ENCODE measurements around the gene STBD1. TPM values are rescaled to one million over a fixed set of nuclear protein-coding genes. Genes with fewer than 3 reads are reported as not detected.

The STBD1 gene
- total RNA-seq, 1 experiment from 2014 or later: 4.9 TPM

DNA sequence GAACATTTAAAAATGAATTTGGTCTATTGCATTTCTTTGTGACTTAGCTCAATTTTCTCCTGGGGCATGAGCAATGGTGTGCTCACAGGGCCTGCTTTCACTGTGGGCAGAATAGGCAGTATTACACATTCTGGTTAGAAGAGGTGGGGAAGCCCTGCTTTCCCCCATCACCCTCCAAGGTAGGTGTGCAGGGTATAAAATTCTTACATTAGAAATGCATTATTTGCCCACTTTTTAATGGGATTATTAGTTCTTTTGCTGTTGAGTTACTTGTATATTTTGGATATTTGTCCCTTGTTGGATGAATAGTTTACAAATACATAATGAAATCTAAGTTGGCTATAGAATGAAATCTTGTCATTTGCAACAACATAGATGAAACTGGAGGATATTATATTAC, 8.3 kb upstream of the STBD1 start:
- ATAC-seq (no peak), DNase-seq (ENCODE audit: low read depth, low spot score) (no peak)
- in situ Hi-C loops (cut with HindIII; ENCODE audit: low pct_unique_long_range_greater_than_20kb, low sequenced_read_pairs): no loop called here
- no peak overlapping the region for H3K27ac ChIP-seq (ENCODE audit: low read length)
- no peak overlapping the region for H3K4me3 ChIP-seq (ENCODE audit: low read depth in 2 of 2, low read length in 2 of 2)
- ChIA-PET CTCF (no interaction called here), POLR2A (no interaction called here)
- intact Hi-C loops (cut with micrococcal nuclease; ENCODE audit: unreplicated experiment): no loop called here
- peaks cover 17% of the 10 kb centered on the region for H3K4me1 ChIP-seq (ENCODE audit: control insufficient read depth, insufficient read depth, low read length)
- BruUV-seq (replicated peaks): no TSS peak
- no peaks in the 10 kb centered on the region for H3K27me3 ChIP-seq (ENCODE audit: control insufficient read depth, insufficient read depth, low read length)
- TF ChIP-seq POLR2AphosphoS5 (IDR thresholded peaks at IDR 0.05; ENCODE audit: low read depth, low read length): no peak
- TF ChIP-seq, protein P1, sequence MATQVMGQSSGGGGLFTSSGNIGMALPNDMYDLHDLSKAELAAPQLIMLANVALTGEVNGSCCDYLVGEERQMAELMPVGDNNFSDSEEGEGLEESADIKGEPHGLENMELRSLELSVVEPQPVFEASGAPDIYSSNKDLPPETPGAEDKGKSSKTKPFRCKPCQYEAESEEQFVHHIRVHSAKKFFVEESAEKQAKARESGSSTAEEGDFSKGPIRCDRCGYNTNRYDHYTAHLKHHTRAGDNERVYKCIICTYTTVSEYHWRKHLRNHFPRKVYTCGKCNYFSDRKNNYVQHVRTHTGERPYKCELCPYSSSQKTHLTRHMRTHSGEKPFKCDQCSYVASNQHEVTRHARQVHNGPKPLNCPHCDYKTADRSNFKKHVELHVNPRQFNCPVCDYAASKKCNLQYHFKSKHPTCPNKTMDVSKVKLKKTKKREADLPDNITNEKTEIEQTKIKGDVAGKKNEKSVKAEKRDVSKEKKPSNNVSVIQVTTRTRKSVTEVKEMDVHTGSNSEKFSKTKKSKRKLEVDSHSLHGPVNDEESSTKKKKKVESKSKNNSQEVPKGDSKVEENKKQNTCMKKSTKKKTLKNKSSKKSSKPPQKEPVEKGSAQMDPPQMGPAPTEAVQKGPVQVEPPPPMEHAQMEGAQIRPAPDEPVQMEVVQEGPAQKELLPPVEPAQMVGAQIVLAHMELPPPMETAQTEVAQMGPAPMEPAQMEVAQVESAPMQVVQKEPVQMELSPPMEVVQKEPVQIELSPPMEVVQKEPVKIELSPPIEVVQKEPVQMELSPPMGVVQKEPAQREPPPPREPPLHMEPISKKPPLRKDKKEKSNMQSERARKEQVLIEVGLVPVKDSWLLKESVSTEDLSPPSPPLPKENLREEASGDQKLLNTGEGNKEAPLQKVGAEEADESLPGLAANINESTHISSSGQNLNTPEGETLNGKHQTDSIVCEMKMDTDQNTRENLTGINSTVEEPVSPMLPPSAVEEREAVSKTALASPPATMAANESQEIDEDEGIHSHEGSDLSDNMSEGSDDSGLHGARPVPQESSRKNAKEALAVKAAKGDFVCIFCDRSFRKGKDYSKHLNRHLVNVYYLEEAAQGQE (IDR thresholded peaks at IDR 0.05; ENCODE audit: insufficient read depth in 1 of 2, low read depth in 2 of 2, low read length in 1 of 2): no peak
- no peak for TF ChIP-seq TCF7L2 (IDR thresholded peaks at IDR 0.05; ENCODE audit: low read depth, low read length)
- H3K9me3 ChIP-seq (ENCODE audit: control insufficient read depth, insufficient read depth, low read depth, low read length): no peaks in the 10 kb centered on the region
- H3K36me3 ChIP-seq (ENCODE audit: control insufficient read depth, insufficient read depth, low read length): no peaks in the 10 kb centered on the region

GRCh38 chr4:76300012-76300411, 6.5 kb upstream of the STBD1 start:
- DNase-seq (ENCODE audit: low read depth, low spot score): no peak
- BruUV-seq (replicated peaks): no TSS peak
- ATAC-seq: no peak
- no peak overlapping the region for H3K27ac ChIP-seq (ENCODE audit: low read length)
- no peaks in the 10 kb centered on the region for H3K9me3 ChIP-seq (ENCODE audit: control insufficient read depth, insufficient read depth, low read depth, low read length)
- no peak overlapping the region for H3K4me3 ChIP-seq (ENCODE audit: low read depth in 2 of 2, low read length in 2 of 2)
- no peaks in the 10 kb centered on the region for H3K27me3 ChIP-seq (ENCODE audit: control insufficient read depth, insufficient read depth, low read length)
- H3K36me3 ChIP-seq (ENCODE audit: control insufficient read depth, insufficient read depth, low read length): no peaks in the 10 kb centered on the region
- intact Hi-C loops (cut with micrococcal nuclease; ENCODE audit: unreplicated experiment) (no loop called here), in situ Hi-C loops (cut with HindIII; ENCODE audit: low pct_unique_long_range_greater_than_20kb, low sequenced_read_pairs) (no loop called here)
- TF ChIP-seq CTCF (IDR thresholded peaks at IDR 0.05): no peak
- TF ChIP-seq, protein P1 (IDR thresholded peaks at IDR 0.05; ENCODE audit: insufficient read depth in 1 of 2, low read depth in 2 of 2, low read length in 1 of 2): no peak
- TF ChIP-seq POLR2AphosphoS5 (IDR thresholded peaks at IDR 0.05; ENCODE audit: low read depth, low read length): no peak
- no peak for TF ChIP-seq TCF7L2 (IDR thresholded peaks at IDR 0.05; ENCODE audit: low read depth, low read length)
- no peak for TF ChIP-seq SIN3A (IDR thresholded peaks at IDR 0.05; ENCODE audit: borderline replicate concordance, insufficient read depth, low read depth, low read length)
- H3K4me1 ChIP-seq (ENCODE audit: control insufficient read depth, insufficient read depth, low read length): peaks cover 17% of the 10 kb centered on the region
- POLR2A ChIA-PET: no interaction called here
- CTCF ChIA-PET: no interaction called here

Data from Panc1 (cell line).